ENCODE measurements around the gene SKAP1.
"Not testable (repeated sequence)": the region's sequence is repeated elsewhere in the genome, so short reads cannot be mapped to it uniquely, and the experiment has no call there.

The SKAP1 gene

DNA sequence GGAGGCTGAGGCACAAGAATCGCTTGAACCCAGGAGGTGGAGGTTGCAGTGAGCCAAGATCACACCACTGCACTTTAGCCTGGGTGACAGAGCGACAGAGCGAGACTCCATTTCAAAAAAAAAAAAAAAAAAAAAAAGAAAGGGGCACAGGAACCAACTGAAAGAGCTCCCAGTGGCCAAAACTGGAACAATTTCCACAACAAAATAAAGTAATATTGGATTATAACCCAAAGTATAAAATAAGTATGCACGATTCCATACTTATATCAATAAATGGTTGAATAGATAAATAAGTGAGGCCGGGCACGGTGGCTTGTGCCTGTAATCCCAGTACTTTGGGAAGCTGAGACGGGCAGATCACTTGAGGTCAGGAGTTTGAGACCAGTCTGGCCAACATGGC is 19.2 kb downstream of the SKAP1 start:
- not testable (repeated sequence) for DNase-seq

- no peak for DNase-seq
Measured at GRCh38 chr17:48409607-48410006, 20.4 kb downstream of the SKAP1 start.

- DNase-seq: no peak
Measured at GRCh38 chr17:48406936-48407567, 23.0 kb downstream of the SKAP1 start.

- no peak for DNase-seq
Measured at GRCh38 chr17:48394821-48395220, 35.2 kb downstream of the SKAP1 start.

GRCh38 chr17:48393283-48393682 is 36.7 kb downstream of the SKAP1 start:
- no peak for DNase-seq

- no peak for DNase-seq
Measured at GRCh38 chr17:48392857-48393256, 37.2 kb downstream of the SKAP1 start.

- DNase-seq: no peak
Measured at GRCh38 chr17:48391444-48391843, 38.6 kb downstream of the SKAP1 start.

GRCh38 chr17:48389903-48390302 is 40.1 kb downstream of the SKAP1 start:
- DNase-seq: no peak

- DNase-seq: no peak
Measured at GRCh38 chr17:48388955-48389743, 40.9 kb downstream of the SKAP1 start.

DNA sequence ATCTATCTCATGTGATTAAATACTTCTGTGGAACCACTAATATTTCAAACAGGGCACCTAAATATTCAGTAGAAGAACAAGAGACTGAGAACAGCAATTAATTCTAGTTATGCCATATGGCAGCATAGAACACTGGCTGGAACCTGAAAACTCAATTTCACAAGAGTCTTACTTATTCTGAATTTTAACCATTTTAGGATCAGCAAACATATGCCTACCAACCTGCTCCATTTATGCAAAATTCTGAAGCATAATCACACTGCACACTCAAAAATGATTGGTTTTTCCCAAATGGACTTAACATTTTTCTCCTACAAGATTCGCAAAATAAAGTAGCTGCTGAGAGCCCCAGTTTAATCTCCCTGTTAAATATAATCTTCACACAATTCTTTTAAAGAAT is 43.2 kb downstream of the SKAP1 start:
- DNase-seq: no peak

DNA sequence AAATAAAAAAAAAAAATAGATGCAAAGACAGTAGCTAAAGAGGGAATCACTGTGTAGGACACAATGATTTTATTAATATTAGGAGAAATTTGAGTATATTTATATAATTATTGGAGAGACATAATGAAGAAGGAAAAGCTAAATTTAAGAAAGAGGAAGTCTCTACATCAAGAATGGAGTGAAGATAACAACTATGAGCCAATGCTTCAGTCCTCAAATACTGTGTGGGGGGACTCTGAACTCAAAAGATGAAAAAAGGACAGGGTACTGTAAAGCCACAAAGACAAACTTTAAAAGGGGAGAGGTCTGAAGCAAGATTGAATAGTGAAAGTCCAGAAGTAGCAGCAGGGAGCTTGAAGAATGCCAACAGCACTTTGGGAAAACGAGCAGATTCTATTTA is 44.7 kb downstream of the SKAP1 start:
- no peak for DNase-seq

- no peak for DNase-seq
Measured at GRCh38 chr17:48384164-48384563, 45.9 kb downstream of the SKAP1 start.

DNA sequence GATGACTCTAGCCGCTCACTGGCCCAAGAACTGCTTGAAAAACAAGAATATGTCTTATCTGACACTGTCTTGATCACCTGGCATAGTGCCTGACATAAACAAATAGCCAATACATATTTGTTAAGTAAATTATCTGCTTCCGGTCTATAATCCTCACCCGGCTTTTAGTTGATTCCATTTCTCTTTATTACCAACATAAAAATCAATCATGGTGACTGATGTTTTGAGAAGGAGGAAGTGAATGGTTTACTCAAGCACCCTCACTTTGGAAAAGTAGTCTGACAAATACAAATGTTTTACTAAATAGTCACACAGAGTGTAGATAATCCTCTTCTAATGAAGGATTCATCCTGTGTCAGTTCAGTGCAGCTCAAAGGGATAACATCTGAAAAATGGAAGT is 47.0 kb downstream of the SKAP1 start:
- DNase-seq: no peak

DNA sequence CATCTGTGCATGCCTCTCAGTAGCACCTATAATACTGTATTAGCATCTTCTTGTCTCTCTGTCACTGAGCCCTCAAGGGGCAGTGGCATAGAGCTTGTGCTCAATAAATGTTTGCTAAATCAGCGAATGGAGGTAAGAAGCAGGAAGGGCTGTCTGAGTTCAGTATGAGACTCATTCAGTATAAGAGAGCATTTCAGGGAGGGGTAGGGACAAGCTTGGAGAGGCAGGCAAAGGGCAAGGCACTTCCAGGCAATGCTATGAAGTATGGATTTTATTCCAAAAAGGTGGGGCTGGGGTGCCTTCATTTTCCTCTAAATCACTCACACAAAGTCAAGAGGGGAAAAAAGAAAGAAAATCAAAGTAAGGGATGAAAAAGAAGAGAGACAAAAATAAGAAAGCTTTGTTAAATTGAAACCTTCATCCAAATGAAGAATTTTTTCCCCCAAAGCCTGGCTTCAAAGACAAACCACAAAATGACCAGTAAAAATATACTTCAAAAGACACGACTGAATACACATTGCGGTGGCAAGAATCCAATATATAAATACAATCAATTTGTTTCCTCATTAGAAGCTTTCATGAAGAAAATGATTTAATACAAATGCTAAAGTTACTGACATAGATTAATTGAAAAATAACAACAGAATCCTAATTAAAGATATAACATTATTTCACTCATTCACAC is 51.2 kb downstream of the SKAP1 start:
- no peak for DNase-seq

DNA sequence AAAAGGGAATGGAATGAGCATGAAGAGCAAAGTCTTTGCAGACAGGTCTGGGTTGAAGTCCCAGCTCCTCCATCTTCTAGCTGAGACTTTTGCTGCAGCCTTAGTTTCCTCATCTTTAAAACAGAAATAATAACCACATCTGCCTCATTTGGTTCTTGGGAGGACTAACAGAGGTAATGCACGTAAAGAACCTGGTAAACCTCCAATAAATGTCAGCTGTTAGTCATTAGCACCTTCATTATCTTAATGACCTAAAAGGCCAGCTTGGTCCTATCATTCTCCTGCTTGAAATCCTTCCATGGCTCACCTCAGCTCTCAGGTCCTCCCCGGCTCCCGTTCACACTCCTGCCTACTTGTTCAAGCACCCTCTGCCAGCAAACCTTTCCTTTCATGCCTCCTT is 51.8 kb downstream of the SKAP1 start:
- DNase-seq: no peak

GRCh38 chr17:48376682-48377325 is 53.2 kb downstream of the SKAP1 start:
- DNase-seq: no peak

- peak; percentile 52 for DNase-seq
Measured at GRCh38 chr17:48375356-48375755, 54.7 kb downstream of the SKAP1 start.

GRCh38 chr17:48374650-48375230 is 55.3 kb downstream of the SKAP1 start:
- no peak for DNase-seq

- DNase-seq: no peak
Measured at GRCh38 chr17:48373883-48374282, 56.1 kb downstream of the SKAP1 start.

DNA sequence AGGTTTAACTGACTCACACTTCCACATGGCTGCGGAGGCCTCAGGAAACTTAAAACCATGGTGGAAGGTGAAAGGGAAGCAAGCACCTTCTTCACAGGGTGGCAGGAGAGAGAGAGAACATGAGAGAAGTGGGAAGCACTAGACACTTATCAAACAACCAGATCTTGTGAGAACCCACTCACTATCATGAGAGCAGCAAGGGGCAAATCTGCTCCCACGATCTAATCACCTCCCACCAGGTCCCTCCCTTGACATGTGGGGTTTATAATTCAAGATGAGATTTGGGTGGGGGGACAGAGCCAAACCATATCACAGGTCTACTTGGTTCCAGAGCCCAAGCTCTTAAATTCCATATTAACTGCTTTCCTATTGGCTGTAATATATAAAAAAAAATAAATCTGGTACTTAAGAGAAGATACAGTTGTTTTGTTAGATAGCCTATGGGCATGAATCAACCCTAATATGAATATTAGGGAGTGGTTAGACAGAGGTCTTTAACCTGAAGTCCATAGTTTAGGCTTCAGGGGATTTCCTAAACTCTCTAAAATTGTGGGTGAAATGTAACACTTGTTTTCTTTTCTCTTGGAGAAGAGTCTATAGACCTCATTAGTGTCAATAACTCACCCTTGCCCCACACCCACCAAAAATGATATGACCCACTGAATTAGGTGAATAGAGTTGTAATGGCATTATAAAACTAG is 56.7 kb downstream of the SKAP1 start:
- DNase-seq: no peak

DNA sequence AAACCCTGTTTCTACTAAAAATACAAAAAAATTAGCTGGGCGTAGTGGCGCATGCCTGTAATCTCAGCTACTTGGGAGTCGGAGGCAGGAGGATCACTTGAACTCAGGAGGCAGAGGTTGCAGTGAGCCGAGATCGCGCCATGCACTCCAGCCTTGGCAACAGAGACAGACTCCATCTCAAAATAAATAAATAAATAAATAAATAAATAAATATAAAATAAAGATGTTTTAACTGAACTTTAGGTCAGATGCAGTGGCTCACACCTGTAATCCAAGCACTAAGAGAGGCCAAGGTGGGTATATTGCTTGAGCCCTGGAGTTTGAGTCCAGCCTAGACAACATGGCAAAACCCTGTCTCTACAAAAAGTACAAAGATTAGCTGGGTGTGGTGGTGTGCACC is 61.0 kb downstream of the SKAP1 start:
- DNase-seq: not testable (repeated sequence)

DNA sequence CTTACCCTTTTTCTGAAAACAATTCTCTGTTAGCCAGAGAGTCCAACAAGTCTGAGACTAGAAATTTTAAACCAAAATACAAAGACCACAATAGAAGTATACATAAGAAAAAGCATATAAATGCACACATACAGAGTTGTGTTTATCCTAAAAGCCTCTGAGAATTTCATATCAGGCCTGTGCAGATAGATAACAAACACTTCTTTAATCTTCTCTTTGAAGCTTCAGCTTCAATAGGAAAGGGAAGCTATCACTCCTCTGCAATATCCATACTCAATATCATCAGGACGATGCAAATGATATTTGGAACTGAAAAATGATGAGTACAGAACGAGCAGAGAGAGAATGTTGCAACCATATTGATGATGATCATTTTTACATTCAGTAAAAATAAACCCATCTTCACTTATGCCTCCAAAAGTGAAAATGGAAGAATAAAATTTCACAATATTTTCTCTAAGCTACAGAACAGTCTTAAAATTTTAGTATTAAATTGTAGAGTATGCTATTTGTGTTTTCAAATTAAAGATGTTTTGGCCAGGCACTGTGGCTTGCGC is 61.6 kb downstream of the SKAP1 start:
- no peak for DNase-seq
